T-helper 1 cell treated with Interleukin-12 subunit alpha and Interleukin-12 subunit beta and Interleukin-4 antibody, amounts not matched to agents 30 μg/mL and 1 μg/mL, for 36 hours (primary cell): ENCODE results near the gene HAND1.

Experiments
- H3K27ac Mint-ChIP-seq: one replicate; pipeline ENCODE4 v1.8.0; 2021; ENCODE audit warnings: mild to moderate bottlenecking, mixed read lengths
- H3K27me3 Mint-ChIP-seq: one replicate; pipeline ENCODE4 v1.8.0; 2021; ENCODE audit warnings: low read depth, mixed read lengths
- H3K36me3 Mint-ChIP-seq: one replicate; pipeline ENCODE4 v1.8.0; 2021; ENCODE audit warnings: low read depth, mixed read lengths
- H3K4me1 Mint-ChIP-seq: one replicate; pipeline ENCODE4 v1.8.0; 2021; ENCODE audit warnings: low read depth, mixed read lengths
- H3K4me3 Mint-ChIP-seq: one replicate; pipeline ENCODE4 v1.8.0; 2021; ENCODE audit warnings: mild to moderate bottlenecking, moderate library complexity, mixed read lengths
- H3K9me3 Mint-ChIP-seq: one replicate; pipeline ENCODE4 v1.8.0; 2021; ENCODE audit warnings: mixed read lengths

The HAND1 gene

GRCh38 chr5:154514331-154514730 lies 36.3 kb upstream of the HAND1 start:
- no peaks in the 10 kb centered on the region for H3K9me3 Mint-ChIP-seq
- H3K27me3 Mint-ChIP-seq = peaks cover 13% of the 10 kb centered on the region
- H3K27ac Mint-ChIP-seq = no peak overlapping the region
- H3K4me3 Mint-ChIP-seq = no peak overlapping the region
- no peaks in the 10 kb centered on the region for H3K36me3 Mint-ChIP-seq
- H3K4me1 Mint-ChIP-seq = peaks cover 4% of the 10 kb centered on the region

- Mint-ChIP-seq H3K4me1 (peaks cover 4% of the 10 kb centered on the region), H3K4me3 (no peak overlapping the region), H3K27ac (no peak overlapping the region), H3K36me3 (no peaks in the 10 kb centered on the region), H3K9me3 (no peaks in the 10 kb centered on the region), H3K27me3 (peaks cover 12% of the 10 kb centered on the region)
Measured at GRCh38 chr5:154513669-154514084, 35.6 kb upstream of the HAND1 start.

- Mint-ChIP-seq H3K27ac (no peak overlapping the region), H3K36me3 (no peaks in the 10 kb centered on the region), H3K9me3 (no peaks in the 10 kb centered on the region), H3K4me1 (peaks cover 4% of the 10 kb centered on the region), H3K4me3 (no peak overlapping the region), H3K27me3 (peaks cover 12% of the 10 kb centered on the region)
Measured at GRCh38 chr5:154511984-154512383, 34.0 kb upstream of the HAND1 start.

- no peaks in the 10 kb centered on the region for H3K36me3 Mint-ChIP-seq
- H3K4me1 Mint-ChIP-seq = peaks cover 4% of the 10 kb centered on the region
- H3K27me3 Mint-ChIP-seq = peaks cover 20% of the 10 kb centered on the region
- no peaks in the 10 kb centered on the region for H3K9me3 Mint-ChIP-seq
- H3K4me3 Mint-ChIP-seq = no peak overlapping the region
- no peak overlapping the region for H3K27ac Mint-ChIP-seq
Measured at GRCh38 chr5:154509784-154510555, 31.9 kb upstream of the HAND1 start.

- Mint-ChIP-seq H3K27ac (no peak overlapping the region), H3K4me3 (no peak overlapping the region), H3K4me1 (peaks cover 4% of the 10 kb centered on the region), H3K36me3 (no peaks in the 10 kb centered on the region), H3K9me3 (no peaks in the 10 kb centered on the region), H3K27me3 (peaks cover 12% of the 10 kb centered on the region)
Measured at GRCh38 chr5:154508114-154508513, 30.1 kb upstream of the HAND1 start.

GRCh38 chr5:154506716-154507080 lies 28.7 kb upstream of the HAND1 start:
- no peaks in the 10 kb centered on the region for H3K36me3 Mint-ChIP-seq
- no peaks in the 10 kb centered on the region for H3K9me3 Mint-ChIP-seq
- peaks cover 21% of the 10 kb centered on the region for H3K27me3 Mint-ChIP-seq
- H3K27ac Mint-ChIP-seq = no peak overlapping the region
- H3K4me1 Mint-ChIP-seq = peaks cover 4% of the 10 kb centered on the region
- H3K4me3 Mint-ChIP-seq = no peak overlapping the region

- peaks cover 26% of the 10 kb centered on the region for H3K27me3 Mint-ChIP-seq
- peaks cover 4% of the 10 kb centered on the region for H3K4me1 Mint-ChIP-seq
- H3K9me3 Mint-ChIP-seq = no peaks in the 10 kb centered on the region
- no peak overlapping the region for H3K27ac Mint-ChIP-seq
- H3K4me3 Mint-ChIP-seq = no peak overlapping the region
- no peaks in the 10 kb centered on the region for H3K36me3 Mint-ChIP-seq
Measured at GRCh38 chr5:154506049-154506715, 28.2 kb upstream of the HAND1 start.

- Mint-ChIP-seq H3K27ac (no peak overlapping the region), H3K4me1 (peaks cover 4% of the 10 kb centered on the region), H3K36me3 (no peaks in the 10 kb centered on the region), H3K27me3 (peaks cover 29% of the 10 kb centered on the region), H3K9me3 (no peaks in the 10 kb centered on the region), H3K4me3 (no peak overlapping the region)
Measured at GRCh38 chr5:154505567-154505966, 27.5 kb upstream of the HAND1 start.

GRCh38 chr5:154503698-154504039 lies 25.6 kb upstream of the HAND1 start:
- Mint-ChIP-seq H3K27me3 (peaks cover 38% of the 10 kb centered on the region), H3K9me3 (no peaks in the 10 kb centered on the region), H3K36me3 (no peaks in the 10 kb centered on the region), H3K4me1 (peaks cover 4% of the 10 kb centered on the region), H3K4me3 (no peak overlapping the region), H3K27ac (no peak overlapping the region)

- Mint-ChIP-seq H3K27me3 (peaks cover 47% of the 10 kb centered on the region), H3K27ac (no peak overlapping the region), H3K4me1 (peaks cover 4% of the 10 kb centered on the region), H3K4me3 (no peak overlapping the region), H3K9me3 (no peaks in the 10 kb centered on the region), H3K36me3 (no peaks in the 10 kb centered on the region)
Measured at GRCh38 chr5:154502180-154502579, 24.2 kb upstream of the HAND1 start.

- no peaks in the 10 kb centered on the region for H3K9me3 Mint-ChIP-seq
- H3K4me1 Mint-ChIP-seq = peaks cover 4% of the 10 kb centered on the region
- no peaks in the 10 kb centered on the region for H3K36me3 Mint-ChIP-seq
- no peak overlapping the region for H3K4me3 Mint-ChIP-seq
- H3K27ac Mint-ChIP-seq = no peak overlapping the region
- H3K27me3 Mint-ChIP-seq = peaks cover 47% of the 10 kb centered on the region
Measured at GRCh38 chr5:154501566-154501965, 23.5 kb upstream of the HAND1 start.

GRCh38 chr5:154498994-154499393 lies 21.0 kb upstream of the HAND1 start:
- Mint-ChIP-seq H3K9me3 (no peaks in the 10 kb centered on the region), H3K27me3 (peaks cover 65% of the 10 kb centered on the region), H3K27ac (no peak overlapping the region), H3K36me3 (no peaks in the 10 kb centered on the region), H3K4me3 (no peak overlapping the region), H3K4me1 (peaks cover 4% of the 10 kb centered on the region)

GRCh38 chr5:154498591-154498990 lies 20.6 kb upstream of the HAND1 start:
- Mint-ChIP-seq H3K27me3 (peaks cover 67% of the 10 kb centered on the region), H3K36me3 (no peaks in the 10 kb centered on the region), H3K4me3 (no peak overlapping the region), H3K27ac (no peak overlapping the region), H3K9me3 (no peaks in the 10 kb centered on the region), H3K4me1 (peaks cover 2% of the 10 kb centered on the region)

GRCh38 chr5:154494036-154494435 lies 16.0 kb upstream of the HAND1 start:
- Mint-ChIP-seq H3K4me3 (no peak overlapping the region), H3K4me1 (no peaks in the 10 kb centered on the region), H3K9me3 (no peaks in the 10 kb centered on the region), H3K27ac (no peak overlapping the region), H3K36me3 (no peaks in the 10 kb centered on the region), H3K27me3 (peaks cover 71% of the 10 kb centered on the region)

GRCh38 chr5:154493274-154493673 lies 15.2 kb upstream of the HAND1 start:
- Mint-ChIP-seq H3K27ac (no peak overlapping the region), H3K4me1 (no peaks in the 10 kb centered on the region), H3K9me3 (no peaks in the 10 kb centered on the region), H3K27me3 (peaks cover 69% of the 10 kb centered on the region), H3K4me3 (no peak overlapping the region), H3K36me3 (no peaks in the 10 kb centered on the region)
